Endothelial cell of umbilical vein (primary cell): ENCODE measurements around the gene CC2D2A. TPM values are rescaled to one million over a fixed set of nuclear protein-coding genes. Genes with fewer than 3 reads are reported as not detected.

Experiments used
- BruUV-seq: library from RNA; stranded (reverse); fragments of 400-500 nt; replicated peaks from 2 replicates; lab custom pipeline; 2021; lab: Mats Ljungman, UMichigan
- CTCF ChIA-PET: fragments of 300-600, 350-600 bp; sonication (Branson Sonifier 250); formaldehyde crosslinking; loops from one replicate; lab custom pipeline; 2021; ENCODE audit warnings: antibody characterized with exemption, inconsistent platforms; lab: Charles Lee
- POLR2A ChIA-PET: fragments of 300-600, 350-600 bp; sonication (Branson Sonifier 250); formaldehyde crosslinking; loops from one replicate; lab custom pipeline; 2021; ENCODE audit warnings: antibody characterized with exemption, inconsistent platforms; lab: Charles Lee
- DNase-seq: peaks from one replicate; pipeline ENCODE4 v3.0.0-alpha.2; 2011; ENCODE audit warnings: low read depth, low spot score
- FAIRE-seq: peaks from 2 replicates; lab custom pipeline; 2011; peaks lifted over from hg19 to GRCh38; lab: Jason Lieb, UNC
- H2AFZ ChIP-seq: 2 replicates; pipeline ENCODE4 v1.6.0; 2012; ENCODE audit warnings: low read depth, low read length, control low read depth, inconsistent platforms
- H3K27ac ChIP-seq: 2 replicates; pipeline ENCODE4 v1.5.1; 2011; ENCODE audit warnings: low read depth, mild to moderate bottlenecking, control low read depth, low read length, moderate library complexity; ENCODE audit not compliant: insufficient read depth
- H3K27me3 ChIP-seq, 2 experiments: 2 replicates each; pipeline versions ENCODE4 v1.6.0 to v1.6.1; 2011; ENCODE audit warnings: low read length in 2 of 2, mixed read lengths in 1 of 2; ENCODE audit not compliant: control insufficient read depth in 2 of 2, insufficient read depth in 2 of 2
- H3K36me3 ChIP-seq, 2 experiments: 2 replicates in 1 of 2; 3 replicates in 1 of 2; pipeline ENCODE4 v1.5.1; 2011; ENCODE audit warnings: low read length in 2 of 2, mild to moderate bottlenecking in 1 of 2, moderate library complexity in 1 of 2; ENCODE audit not compliant: control insufficient read depth in 2 of 2, insufficient read depth in 2 of 2; ENCODE audit errors: extremely low read depth in 1 of 2
- H3K4me1 ChIP-seq: 3 replicates; pipeline ENCODE4 v1.5.1; 2011; ENCODE audit warnings: mild to moderate bottlenecking, low read length; ENCODE audit not compliant: control insufficient read depth, insufficient read depth; ENCODE audit errors: extremely low read depth
- H3K4me2 ChIP-seq: 2 replicates; pipeline ENCODE4 v1.6.1; 2011; ENCODE audit warnings: low read length, control low read depth, mixed read lengths; ENCODE audit not compliant: insufficient read depth
- H3K4me3 ChIP-seq, 3 experiments: fragments of 200-600 bp in 1 of 3; sonication (generic), shearing (Covaris generic) in 1 of 3; replicated peaks in 1 of 3; 2 replicates each; pipeline ENCODE4 v1.5.1; 2011 to 2016; ENCODE audit warnings: control low read depth in 3 of 3, low read length in 3 of 3, mild to moderate bottlenecking in 2 of 3, inconsistent platforms in 1 of 3, low read depth in 1 of 3, moderate library complexity in 1 of 3; ENCODE audit not compliant: insufficient read depth in 1 of 3
- H3K79me2 ChIP-seq: 2 replicates; pipeline ENCODE4 v1.6.0; 2012; ENCODE audit warnings: low read length, inconsistent platforms; ENCODE audit not compliant: control insufficient read depth, insufficient read depth
- H3K9ac ChIP-seq: replicated peaks from 2 replicates; pipeline ENCODE3; 2011; ENCODE audit warnings: low read length, control low read depth; ENCODE audit not compliant: insufficient read depth; ENCODE audit errors: extremely low read depth
- H3K9me1 ChIP-seq: replicated peaks from 3 replicates; pipeline ENCODE4 v1.6.0; 2011; ENCODE audit warnings: mild to moderate bottlenecking, low read length; ENCODE audit not compliant: control insufficient read depth, insufficient read depth; ENCODE audit errors: extremely low read depth
- H3K9me3 ChIP-seq: replicated peaks from 2 replicates; pipeline ENCODE4 v1.5.1; 2012; ENCODE audit warnings: low read length, inconsistent platforms; ENCODE audit not compliant: control insufficient read depth, insufficient read depth
- H4K20me1 ChIP-seq: replicated peaks from 2 replicates; pipeline ENCODE3; 2011; ENCODE audit warnings: mild to moderate bottlenecking, low read length; ENCODE audit not compliant: control insufficient read depth, insufficient read depth; ENCODE audit errors: extremely low read depth
- CTCF ChIP-seq, 2 donors: IDR thresholded peaks; 1 replicate in 1 of 2; 2 replicates in 1 of 2; pipeline ENCODE4 v1.5.1; 2011; ENCODE audit warnings: low read length in 2 of 2, mild to moderate bottlenecking in 2 of 2, moderate library complexity in 2 of 2, control low read depth in 1 of 2, inconsistent platforms in 1 of 2, low read depth in 1 of 2; ENCODE audit not compliant: insufficient read depth in 1 of 2; ENCODE audit errors: extremely low read depth in 1 of 2
- EZH2 ChIP-seq: IDR thresholded peaks from 2 replicates; pipeline ENCODE4 v1.6.1; 2012; ENCODE audit warnings: borderline replicate concordance, low read depth, mild to moderate bottlenecking, moderate library complexity, low read length, inconsistent platforms; ENCODE audit not compliant: severe bottlenecking
- FOS ChIP-seq: IDR thresholded peaks from 2 replicates; pipeline ENCODE4 v1.6.1; 2011; ENCODE audit warnings: mild to moderate bottlenecking, low read length, moderate library complexity, borderline replicate concordance; ENCODE audit not compliant: insufficient read depth
- GATA2 ChIP-seq: IDR thresholded peaks from 2 replicates; pipeline ENCODE4 v1.7.0; 2011; ENCODE audit warnings: low read depth, mild to moderate bottlenecking, moderate library complexity, mixed read lengths, low read length; ENCODE audit not compliant: insufficient read length, insufficient read depth
- JUN ChIP-seq: IDR thresholded peaks from 2 replicates; pipeline ENCODE4 v1.6.1; 2011; ENCODE audit warnings: borderline replicate concordance, low read depth; ENCODE audit not compliant: insufficient read length, insufficient read depth
- MAX ChIP-seq: IDR thresholded peaks from 2 replicates; pipeline ENCODE4 v1.6.1; 2011; ENCODE audit not compliant: insufficient read depth, insufficient read length
- MYC ChIP-seq: IDR thresholded peaks from one replicate; pipeline ENCODE4 v1.6.1; 2011; ENCODE audit warnings: mild to moderate bottlenecking, low read depth, low read length
- POLR2A ChIP-seq: IDR thresholded peaks from 2 replicates; pipeline ENCODE4 v1.6.1; 2012; ENCODE audit warnings: low read depth, mild to moderate bottlenecking, control low read depth, low read length
- POLR2AphosphoS5 ChIP-seq: IDR thresholded peaks from 2 replicates; pipeline ENCODE4 v1.6.1; 2012; ENCODE audit warnings: low read depth, mild to moderate bottlenecking, control low read depth, low read length, moderate library complexity; ENCODE audit not compliant: insufficient read depth
- dilution Hi-C: fragments of 300-500 bp; cut with MboI; formaldehyde crosslinking; loops from one replicate; pipeline ENCODE4 v1.15.0; 2019; ENCODE audit warnings: low sequenced_read_pairs; ENCODE audit not compliant: extremely low pct_ligation_motif_present
- intact Hi-C: fragments of 100-400 bp; cut with micrococcal nuclease; formaldehyde crosslinking; loops from one replicate; pipeline ENCODE4 v1.10.0; 2022
- polyA plus RNA-seq, 4 experiments: library from polyadenylated mRNA; depleted of rRNA in 3 of 4; stranded (reverse) in 3 of 4; unstranded in 1 of 4; fragments of >200 nt; gene quantifications; 2 replicates each; pipeline versions ENCODE4 v1.2.1 to v1.2.3, GENCODE V29; 2011 to 2012; ENCODE audit warnings: missing spikeins in 1 of 4
- total RNA-seq: library from RNA; stranded (reverse); gene quantifications from 2 replicates; pipeline ENCODE4 v1.2.3, GENCODE V29; 2021

CC2D2A gene
- total and polyA plus RNA-seq, 2 donors (not counting 3 experiments of a cell fraction or from before 2014, with no cell fraction given): 10.2 to 22.4 TPM

GRCh38 chr4:15547392-15547791, 77.7 kb downstream of the CC2D2A start:
- CTCF ChIA-PET: no interaction called here
- Histone ChIP-seq H3K79me2 (no peaks in the 10 kb centered on the region), H3K4me2 (no peak overlapping the region), H3K27me3 (no peaks in the 10 kb centered on the region), H3K36me3 (no peaks in the 10 kb centered on the region), H2AFZ (no peak overlapping the region), H3K4me3 (no peak overlapping the region), H4K20me1 (no peaks in the 10 kb centered on the region), H3K9ac (no peak overlapping the region), H3K4me1 (no peaks in the 10 kb centered on the region), H3K9me1 (no peaks in the 10 kb centered on the region), H3K9me3 (no peaks in the 10 kb centered on the region), H3K27ac (no peak overlapping the region)
- TF ChIP-seq POLR2AphosphoS5 (no peak), JUN (no peak), FOS (no peak), CTCF (IDR thresholded peaks at IDR 0.05; ENCODE audit: extremely low read depth in 1 of 2, insufficient read depth in 1 of 2, low read depth in 1 of 2, low read length in 2 of 2) (no peak), POLR2A (no peak), MAX (no peak), MYC (no peak), GATA2 (no peak), EZH2 (no peak)
- POLR2A ChIA-PET: no interaction called here
- dilution Hi-C loops: no loop called here
- intact Hi-C loops: no loop called here
- FAIRE-seq (no peak), DNase-seq (no peak)
- BruUV-seq: no TSS peak
